ENCODE results near the gene VAMP5.

- TF ChIP-seq CTCF (IDR thresholded peaks at IDR 0.05; ENCODE audit: low read length) (no peak), EZH2 (optimal IDR thresholded peaks at IDR 0.05; ENCODE audit: low read depth, low read length) (no peak), EZH2phosphoT487 (IDR thresholded peaks at IDR 0.05; ENCODE audit: low read length) (no peak)
These were observed 29.7 kb downstream of the VAMP5 start for GRCh38 chr2:85613717-85614515.

Data from MM.1S (cell line).